IMR-90 (cell line): ENCODE data around the gene UBXN2A.

ENCODE experiments used
- BHLHE40 ChIP-seq: fragments of 150-350 bp; IDR thresholded peaks from 2 replicates; pipeline ENCODE4 v1.6.1; 2016; ENCODE audit warnings: mild to moderate bottlenecking, low read depth, low read length
- CEBPB ChIP-seq: IDR thresholded peaks from 2 replicates; pipeline ENCODE4 v1.6.1; 2012; ENCODE audit warnings: low read depth, low read length, improper control_type of control experiment
- CHD1 ChIP-seq: IDR thresholded peaks from 2 replicates; pipeline ENCODE4 v1.6.1; 2012; ENCODE audit warnings: low read depth, low read length, improper control_type of control experiment
- CTCF ChIP-seq: conservative IDR thresholded peaks from 2 replicates; pipeline ENCODE4 v1.5.1; 2012; ENCODE audit warnings: mild to moderate bottlenecking, low read depth, low read length, improper control_type of control experiment
- ELK1 ChIP-seq: fragments of 150-350 bp; IDR thresholded peaks from 2 replicates; pipeline ENCODE4 v1.6.1; 2016; ENCODE audit warnings: low read depth, mild to moderate bottlenecking, low read length, moderate library complexity, borderline replicate concordance
- FOS ChIP-seq: fragments of 150-350 bp; IDR thresholded peaks from 2 replicates; pipeline ENCODE4 v1.6.1; 2016; ENCODE audit warnings: low read depth, low read length
- MXI1 ChIP-seq: IDR thresholded peaks from 2 replicates; pipeline ENCODE4 v1.6.1; 2012; ENCODE audit warnings: low read depth, mild to moderate bottlenecking, low read length, moderate library complexity, borderline replicate concordance
- NFE2L2 ChIP-seq: fragments of 150-350 bp; IDR thresholded peaks from 2 replicates; pipeline ENCODE4 v1.6.1; 2016; ENCODE audit warnings: low read depth, mild to moderate bottlenecking, low read length
- POLR2A ChIP-seq: IDR thresholded peaks from 2 replicates; pipeline ENCODE4 v1.6.1; 2012; ENCODE audit warnings: mild to moderate bottlenecking, low read depth, low read length
- RAD21 ChIP-seq: IDR thresholded peaks from 2 replicates; pipeline ENCODE4 v1.6.1; 2012; ENCODE audit warnings: low read length, improper control_type of control experiment
- RFX5 ChIP-seq: IDR thresholded peaks from 2 replicates; pipeline ENCODE4 v1.8.0; 2012; ENCODE audit warnings: low read depth, mild to moderate bottlenecking, low read length, moderate library complexity
- USF2 ChIP-seq: fragments of 150-350 bp; IDR thresholded peaks from 2 replicates; pipeline ENCODE4 v1.6.1; 2017; ENCODE audit warnings: mild to moderate bottlenecking, antibody characterized with exemption, low read length, low read depth

- TF ChIP-seq CHD1 (no peak), CTCF (no peak), RAD21 (no peak), NFE2L2 (no peak), ELK1 (no peak), POLR2A (no peak), FOS (no peak), BHLHE40 (no peak), USF2 (no peak), CEBPB (no peak), MXI1 (no peak), RFX5 (no peak)
These were observed 3.4 kb downstream of the UBXN2A start for GRCh38 chr2:23943666-23944065.
